ENCODE data around the gene CTNND1.
A peak's percentile ranks its signal among the peaks of the same experiment; 100 is the strongest.
"Not testable (repeated sequence)": the region's sequence is repeated elsewhere in the genome, so short reads cannot be mapped to it uniquely, and the experiment has no call there.

CTNND1 gene

DNA sequence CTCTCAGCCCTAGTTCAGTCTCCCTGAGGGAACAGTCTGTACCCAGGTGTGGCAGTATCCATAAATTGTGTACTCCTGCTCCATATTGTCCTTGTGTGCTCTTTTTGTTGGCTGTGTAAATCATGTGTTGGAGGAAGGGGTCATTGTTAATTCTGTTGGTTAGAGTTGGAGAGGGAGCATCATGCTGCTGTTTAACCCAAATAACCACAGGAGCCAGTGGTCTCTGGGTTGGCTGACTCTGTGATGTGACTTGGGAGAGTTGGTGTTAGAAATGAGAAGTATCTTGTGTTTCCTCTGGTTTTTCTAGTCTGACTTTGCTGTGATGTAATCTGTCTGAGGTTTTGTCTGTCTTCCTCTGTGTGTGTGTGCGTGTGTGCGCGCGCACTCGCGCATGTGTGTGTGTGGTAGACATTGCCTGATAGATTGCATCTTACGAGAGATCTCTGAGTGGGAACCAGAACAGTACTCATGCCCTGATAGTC lies 30.5 kb downstream of the CTNND1 start:
- peak; percentile 95 for DNase-seq

- DNase-seq = no peak
Observed at GRCh38 chr11:57792870-57793269, 31.3 kb downstream of the CTNND1 start.

DNA sequence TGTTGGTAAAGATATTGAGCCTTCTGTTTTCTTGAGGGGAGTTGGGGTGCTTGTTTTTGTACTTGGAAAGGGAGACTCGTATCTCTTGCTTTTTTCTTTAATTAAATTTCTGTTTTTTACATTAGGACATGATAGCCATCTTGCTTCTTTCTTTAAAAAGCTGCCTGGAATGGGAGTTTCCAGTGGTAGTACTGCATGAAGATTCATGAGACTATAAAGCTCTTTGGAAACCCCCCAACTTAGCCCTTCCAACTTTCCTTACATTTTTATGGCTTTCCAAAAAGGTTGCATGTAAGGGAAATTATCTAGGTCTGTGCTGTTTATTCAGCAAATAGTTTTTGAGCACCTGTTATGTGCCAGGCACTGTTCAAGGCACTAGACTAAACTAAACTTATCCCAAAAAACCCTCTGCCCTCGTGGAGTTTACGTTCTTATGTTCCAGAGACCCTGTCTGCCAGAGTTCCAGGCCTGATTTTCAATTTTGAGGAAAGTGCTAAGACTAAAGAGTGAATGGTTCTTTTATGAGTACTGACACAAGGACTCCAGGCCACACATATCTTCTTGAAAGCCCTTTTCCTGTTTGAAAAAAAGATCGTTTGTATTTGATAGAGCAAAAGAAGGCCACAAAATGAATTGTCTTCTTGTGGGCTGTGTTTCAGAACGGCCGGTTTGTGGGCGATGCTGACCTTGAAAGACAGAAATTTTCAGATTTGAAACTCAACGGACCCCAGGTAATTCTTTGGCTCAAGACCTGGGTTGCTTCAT lies 31.9 kb downstream of the CTNND1 start:
- no peak for DNase-seq

- DNase-seq = peak; percentile 19
Observed at GRCh38 chr11:57798905-57799559, 37.4 kb downstream of the CTNND1 start.

- no peak for DNase-seq
Observed at GRCh38 chr11:57800444-57801182, 39.0 kb downstream of the CTNND1 start.

DNA sequence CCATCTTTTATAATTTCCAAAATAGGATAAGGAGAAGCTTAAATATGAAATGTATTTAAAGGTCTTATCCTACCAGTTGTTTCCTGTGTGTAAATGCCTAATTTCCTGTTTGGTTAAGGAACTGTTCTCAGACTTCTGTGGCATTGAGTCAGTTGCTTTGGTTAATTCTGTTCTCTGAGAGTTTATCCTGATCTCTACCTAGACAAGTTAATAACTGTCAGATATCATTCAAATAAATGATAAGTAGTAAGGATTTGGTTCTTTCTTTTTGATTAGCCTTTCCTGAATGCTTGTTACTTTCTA lies 39.5 kb downstream of the CTNND1 start:
- DNase-seq = no peak

DNA sequence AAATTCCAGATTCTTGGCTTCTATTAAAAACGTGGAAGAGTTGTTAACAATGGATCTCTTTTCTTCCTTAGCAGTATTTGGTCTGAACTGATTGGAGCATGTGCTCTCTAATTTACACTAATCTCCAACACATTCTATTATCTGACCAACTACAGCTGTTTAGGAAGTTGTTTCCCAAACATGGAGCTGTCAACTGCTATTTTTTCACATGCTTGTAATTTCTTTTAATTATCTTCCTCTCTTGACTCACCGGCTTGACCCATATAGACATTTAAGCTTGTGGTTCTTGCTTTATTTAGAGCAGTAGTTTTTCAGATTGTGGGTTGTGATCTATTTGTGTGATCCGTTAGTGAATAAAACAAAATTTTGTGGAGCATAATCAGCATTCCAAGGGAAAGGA lies 40.8 kb downstream of the CTNND1 start:
- DNase-seq = no peak

GRCh38 chr11:57804466-57804865 lies 42.9 kb downstream of the CTNND1 start:
- DNase-seq = no peak

DNA sequence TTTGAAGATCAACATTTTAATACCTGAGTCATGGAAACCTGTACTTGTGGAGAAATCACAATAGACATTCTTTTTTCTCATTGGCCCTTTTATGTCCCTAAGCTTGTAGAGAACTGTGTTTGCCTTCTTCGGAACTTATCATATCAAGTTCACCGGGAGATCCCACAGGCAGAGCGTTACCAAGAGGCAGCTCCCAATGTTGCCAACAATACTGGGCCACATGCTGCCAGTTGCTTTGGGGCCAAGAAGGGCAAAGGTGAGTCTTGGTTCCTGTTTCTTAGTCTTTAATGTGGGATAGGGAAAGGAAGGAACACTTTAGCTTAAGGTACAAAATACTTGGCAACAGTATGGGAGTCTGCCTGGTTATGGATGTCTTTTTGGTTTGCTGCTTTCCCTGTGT lies 44.2 kb downstream of the CTNND1 start:
- no peak for DNase-seq

GRCh38 chr11:57812634-57813033 lies 51.0 kb downstream of the CTNND1 start:
- no peak for DNase-seq

- DNase-seq = no peak
Observed at GRCh38 chr11:57815476-57815875, 53.9 kb downstream of the CTNND1 start.

DNA sequence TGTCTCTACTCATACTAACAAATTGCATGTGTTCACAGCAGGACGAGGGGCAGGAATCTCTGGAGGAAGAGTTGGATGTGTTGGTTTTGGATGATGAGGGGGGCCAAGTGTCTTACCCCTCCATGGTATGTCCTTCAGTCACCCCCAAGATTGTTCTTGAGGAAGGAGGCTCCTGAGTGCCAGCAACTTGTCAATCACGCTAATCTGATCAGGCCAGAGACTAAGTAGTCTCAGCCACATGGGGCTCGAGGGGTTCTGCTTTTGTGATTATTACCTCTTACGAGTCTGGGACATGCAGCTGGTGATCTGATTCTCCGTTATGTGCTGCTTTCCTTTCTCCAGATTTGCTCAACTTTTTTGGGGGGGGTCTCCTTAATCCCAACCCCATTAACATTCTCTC lies 54.3 kb downstream of the CTNND1 start:
- DNase-seq = no peak

GRCh38 chr11:57818812-57819211 lies 57.2 kb downstream of the CTNND1 start:
- DNase-seq = no peak

DNA sequence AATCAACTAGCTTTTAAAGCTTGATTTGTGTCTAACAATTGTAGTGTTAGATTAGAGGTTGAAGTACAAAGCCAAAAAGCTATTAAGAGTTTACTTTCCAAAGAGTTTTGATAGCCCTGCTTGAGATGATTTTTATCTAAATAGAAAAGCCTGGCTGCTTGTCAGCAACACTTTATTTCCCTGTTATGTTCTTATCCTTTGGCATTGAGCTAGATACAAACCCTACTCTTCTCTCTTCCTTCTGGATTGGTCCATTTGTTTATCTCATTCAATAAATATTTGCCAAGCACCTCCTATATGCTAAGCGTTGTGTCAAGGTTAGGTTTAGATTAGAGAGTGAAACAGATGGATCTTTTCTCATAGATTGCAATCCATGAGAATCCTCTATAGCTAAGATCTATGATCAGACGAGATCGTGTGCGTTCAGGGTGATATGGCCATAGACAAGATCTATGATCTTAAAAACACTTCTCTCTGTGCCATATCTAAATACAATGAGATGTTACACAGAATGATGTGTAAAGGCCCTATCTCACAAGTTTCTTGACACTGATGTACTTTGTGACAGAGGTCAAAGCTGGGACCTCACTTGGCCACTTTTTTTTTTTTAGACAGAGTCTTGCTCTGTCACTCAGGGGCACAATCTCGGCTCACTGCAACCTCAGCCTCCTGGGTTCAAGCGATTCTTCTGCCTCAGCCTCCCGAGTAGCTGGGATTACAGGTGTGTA lies 57.8 kb downstream of the CTNND1 start:
- no peak for DNase-seq

- DNase-seq = no peak
Observed at GRCh38 chr11:57823859-57824258, 62.3 kb downstream of the CTNND1 start.

DNA sequence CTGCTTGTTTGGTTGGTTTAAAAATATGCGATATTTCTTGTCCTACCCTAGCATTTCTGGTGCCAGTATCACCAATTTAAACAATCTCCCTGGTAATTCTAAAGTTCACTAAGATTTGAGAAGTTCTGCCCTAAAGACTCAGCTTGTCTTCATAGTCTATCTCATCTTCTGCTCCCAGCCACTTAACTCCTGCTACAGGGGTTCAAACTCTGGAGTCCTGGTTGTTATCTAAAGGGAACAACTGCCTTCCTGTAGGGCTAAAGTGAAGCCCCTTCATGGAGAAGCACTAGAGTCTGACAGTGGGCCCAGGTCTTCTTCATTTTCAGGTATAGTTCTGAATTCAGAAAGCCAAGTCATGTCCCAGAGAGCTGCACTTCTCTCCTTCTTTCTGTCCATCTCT lies 73.2 kb downstream of the CTNND1 start:
- no peak for DNase-seq

DNA sequence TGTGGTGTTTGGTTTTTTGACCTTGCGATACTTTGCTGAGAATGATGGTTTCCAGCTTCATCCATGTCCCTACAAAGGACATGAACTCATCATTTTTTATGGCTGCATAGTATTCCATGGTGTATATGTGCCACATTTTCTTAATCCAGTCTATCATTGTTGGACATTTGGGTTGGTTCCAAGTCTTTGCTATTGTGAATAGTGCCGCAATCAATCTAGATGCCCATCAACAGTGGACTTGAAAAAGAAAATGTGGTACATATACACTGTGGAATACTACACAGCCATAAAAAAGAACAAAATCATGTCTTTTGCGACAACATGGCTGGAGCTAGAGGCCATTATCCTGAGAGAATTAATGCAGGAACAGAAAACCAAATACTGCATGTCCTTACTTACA lies 77.0 kb downstream of the CTNND1 start:
- DNase-seq = not testable (repeated sequence)

DNA sequence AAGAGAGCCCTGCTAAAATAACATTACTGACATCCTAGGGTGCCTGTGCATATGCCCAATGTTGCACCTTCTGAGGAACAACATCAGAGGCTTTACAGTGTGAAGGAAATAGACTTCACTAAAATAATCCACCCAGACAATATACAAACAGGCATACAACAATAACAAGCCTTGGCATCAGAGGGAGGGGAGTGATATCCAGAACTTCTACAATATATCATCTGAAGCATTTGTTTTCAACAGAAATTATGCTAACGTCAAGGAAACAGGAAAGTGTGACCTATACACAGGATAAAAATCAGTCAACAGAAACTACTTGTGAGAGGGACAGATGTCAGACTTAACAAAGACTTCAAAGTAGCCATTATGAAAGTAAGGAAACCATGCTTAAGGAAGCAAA lies 81.3 kb downstream of the CTNND1 start:
- no peak for DNase-seq

- no peak for DNase-seq
Observed at GRCh38 chr11:57867966-57868365, 106.4 kb downstream of the CTNND1 start.

DNA sequence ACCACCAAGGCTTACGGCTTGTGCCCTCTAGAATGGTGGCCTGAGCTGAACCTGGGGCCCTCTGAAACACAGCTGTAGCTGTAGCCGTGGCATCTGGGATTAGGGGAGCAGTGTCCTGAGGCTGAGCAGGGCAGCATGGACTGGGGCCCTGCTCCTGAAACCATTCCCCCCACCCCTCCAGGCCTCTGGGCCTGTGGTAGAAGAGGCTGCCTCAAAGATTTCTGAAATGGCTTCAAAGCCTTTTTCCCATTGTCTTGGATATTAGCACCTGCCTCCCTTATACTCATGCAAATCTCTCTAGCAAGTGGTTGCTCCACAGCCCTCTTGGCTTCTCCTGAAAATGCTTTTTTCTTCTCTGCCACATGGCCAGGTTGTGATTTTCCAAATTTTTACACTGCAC lies 106.9 kb downstream of the CTNND1 start:
- DNase-seq = no peak
